Gastroesophageal sphincter (tissue), 4 donors: Measurements from ENCODE around the gene ZNF516. TPM values are rescaled to one million over a fixed set of nuclear protein-coding genes. Genes with fewer than 3 reads are reported as not detected.

Experiments used
- ATAC-seq: fragments of 150-250 bp; one replicate; pipeline ENCODE4 v1.9.1; 2016; ENCODE audit warnings: mild to moderate bottlenecking, moderate library complexity
- H3K27ac ChIP-seq, 4 donors: fragments of 200-600 bp; sonication (generic) in 3 of 4; 1 replicate in 3 of 4; 2 replicates in 1 of 4; pipeline ENCODE4 v1.5.1; 2016 to 2019
- H3K27me3 ChIP-seq: fragments of 200-600 bp; sonication (generic); one replicate; pipeline ENCODE4 v1.5.1; 2019
- H3K36me3 ChIP-seq, 2 donors: fragments of 200-600 bp; sonication (generic); one replicate each; pipeline ENCODE4 v1.5.1; 2019; ENCODE audit warnings: control low read depth in 1 of 2
- H3K4me1 ChIP-seq, 3 donors: fragments of 200-600 bp; sonication (generic); 1 replicate in 2 of 3; 2 replicates in 1 of 3; pipeline ENCODE4 v1.5.1; 2016 to 2019; ENCODE audit warnings: control low read depth in 2 of 3
- H3K4me3 ChIP-seq, 2 donors: fragments of 200-600 bp; sonication (generic); one replicate each; pipeline ENCODE4 v1.5.1; 2019; ENCODE audit warnings: mild to moderate bottlenecking in 1 of 2, moderate library complexity in 1 of 2
- H3K9me3 ChIP-seq, 3 donors: fragments of 200-600 bp; sonication (generic); one replicate each; pipeline ENCODE4 v1.5.1; 2017 to 2019; ENCODE audit warnings: control low read depth in 2 of 3
- CTCF ChIP-seq, 4 experiments: fragments of 200-600 bp in 2 of 4; fragments of 450-650 bp in 2 of 4; sonication (generic) in 1 of 4; IDR thresholded peaks; one replicate each; pipeline ENCODE4 v1.5.1; 2017 to 2019; ENCODE audit warnings: antibody characterized with exemption in 4 of 4, mild to moderate bottlenecking in 2 of 4, moderate library complexity in 2 of 4
- EP300 ChIP-seq: sonication (generic); formaldehyde crosslinking; IDR thresholded peaks from one replicate; pipeline ENCODE4 v1.6.1; 2017; ENCODE audit warnings: antibody characterized with exemption, mild to moderate bottlenecking
- POLR2A ChIP-seq, 2 donors: fragments of 450-650 bp; IDR thresholded peaks; one replicate each; pipeline ENCODE4 v1.6.1; 2017; ENCODE audit warnings: antibody characterized with exemption in 2 of 2, mild to moderate bottlenecking in 2 of 2, moderate library complexity in 1 of 2
- POLR2AphosphoS5 ChIP-seq: sonication (generic); formaldehyde crosslinking; IDR thresholded peaks from one replicate; pipeline ENCODE4 v1.6.1; 2017; ENCODE audit warnings: antibody characterized with exemption
- WGBS, 2 donors: methylation state at CpG; one replicate each; pipeline ENCODE4 v1.1.5; 2018; ENCODE audit warnings: low coverage in 1 of 2; 5-methylcytosine and 5-hydroxymethylcytosine counted together
- total RNA-seq, 4 donors: library from RNA; depleted of rRNA; stranded (reverse); fragments of >200 nt; gene quantifications; one replicate each; pipeline ENCODE4 v1.1.0, GENCODE V29; 2016

Gene ZNF516
- total RNA-seq, 4 donors from 2014 or later = 17.8 to 43.8 (median 29.9) TPM

DNA sequence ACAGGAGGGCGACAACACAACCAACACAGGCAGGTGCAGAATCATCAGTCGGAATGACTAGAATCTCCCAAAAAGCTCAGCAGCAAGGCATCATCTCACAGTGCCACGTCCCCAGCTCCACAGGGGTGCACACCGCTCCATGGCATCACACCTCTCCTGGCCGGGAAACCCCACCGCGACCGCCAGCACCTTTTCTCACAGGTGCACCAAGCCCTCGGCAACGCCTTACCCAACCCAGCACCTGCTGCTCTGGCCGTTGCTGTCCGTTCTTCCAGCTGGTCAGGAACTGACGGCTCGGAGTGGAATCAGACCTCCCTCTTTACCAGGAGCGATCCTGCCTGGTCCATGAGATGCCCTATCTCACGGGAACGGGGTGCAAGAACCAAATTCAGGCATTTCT, 61.3 kb downstream of the ZNF516 start:
- H3K4me3 ChIP-seq = no peak overlapping the region
- no peak overlapping the region for H3K27ac ChIP-seq
- TF ChIP-seq POLR2AphosphoS5 (no peak), CTCF (IDR thresholded peaks at IDR 0.05) (no peak), POLR2A (IDR thresholded peaks at IDR 0.05) (no peak), EP300 (no peak)
- 91 to 94% methylated on average over 8 to 10 of the region's 17 CpGs for whole genome bisulfite sequencing, 2 donors
- H3K36me3 ChIP-seq = peaks cover 0 to 46% of the 10 kb centered on the region in 2 donors
- H3K9me3 ChIP-seq = peaks cover 0 to 1% (median 0%) of the 10 kb centered on the region in 3 donors
- peaks cover 2 to 71% (median 13%) of the 10 kb centered on the region in 3 donors for H3K4me1 ChIP-seq
- no peak for ATAC-seq
- no peaks in the 10 kb centered on the region for H3K27me3 ChIP-seq

DNA sequence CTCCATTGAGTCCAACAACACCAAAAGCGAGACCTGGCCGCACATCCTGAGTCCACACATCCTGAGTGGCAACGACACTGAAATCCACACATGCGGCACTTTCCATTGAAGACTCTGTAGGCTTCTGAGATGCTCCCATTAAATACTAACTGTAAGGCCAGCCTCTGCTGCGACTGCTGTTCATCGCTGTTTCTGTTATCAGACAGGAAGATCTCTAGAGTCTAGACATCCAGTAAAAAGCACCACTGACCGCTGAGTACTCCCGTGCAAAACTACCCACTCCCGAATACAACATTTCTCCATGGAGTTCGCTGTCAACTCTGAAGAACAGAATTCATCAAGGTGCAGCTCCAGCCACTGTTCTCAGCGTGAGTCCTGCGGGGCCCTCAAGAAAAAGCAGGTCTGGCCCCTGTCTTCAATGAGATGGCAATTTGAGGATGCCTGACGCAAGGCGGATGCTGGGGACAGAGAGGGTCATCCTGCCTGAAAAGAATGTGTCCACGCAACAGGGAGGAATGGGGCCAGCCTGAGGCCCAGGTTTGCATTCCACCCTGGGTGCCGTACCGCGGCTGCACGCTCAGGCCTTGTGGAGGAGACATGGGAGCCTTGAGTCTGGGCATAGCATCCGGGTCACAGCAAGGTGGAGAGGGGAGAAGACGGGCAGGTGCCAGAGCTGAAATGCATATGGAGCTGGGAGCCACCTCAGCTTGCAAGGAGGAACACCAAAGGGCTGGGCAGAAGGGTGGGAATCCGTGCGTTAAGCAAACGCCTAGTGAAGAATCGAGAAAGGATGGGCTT, 61.9 kb downstream of the ZNF516 start:
- TF ChIP-seq EP300 (no peak), CTCF (IDR thresholded peaks at IDR 0.05) (no peak), POLR2A (IDR thresholded peaks at IDR 0.05) (no peak), POLR2AphosphoS5 (no peak)
- WGBS, 2 donors = 89 to 92% methylated on average over 14 to 15 of the region's 25 CpGs
- H3K27me3 ChIP-seq = no peaks in the 10 kb centered on the region
- H3K4me3 ChIP-seq = no peak overlapping the region
- ATAC-seq = no peak
- H3K36me3 ChIP-seq = peaks cover 0 to 46% of the 10 kb centered on the region in 2 donors
- H3K27ac ChIP-seq = no peak overlapping the region
- H3K4me1 ChIP-seq = peaks cover 2 to 73% (median 13%) of the 10 kb centered on the region in 3 donors
- peaks cover 0 to 1% (median 0%) of the 10 kb centered on the region in 3 donors for H3K9me3 ChIP-seq

DNA sequence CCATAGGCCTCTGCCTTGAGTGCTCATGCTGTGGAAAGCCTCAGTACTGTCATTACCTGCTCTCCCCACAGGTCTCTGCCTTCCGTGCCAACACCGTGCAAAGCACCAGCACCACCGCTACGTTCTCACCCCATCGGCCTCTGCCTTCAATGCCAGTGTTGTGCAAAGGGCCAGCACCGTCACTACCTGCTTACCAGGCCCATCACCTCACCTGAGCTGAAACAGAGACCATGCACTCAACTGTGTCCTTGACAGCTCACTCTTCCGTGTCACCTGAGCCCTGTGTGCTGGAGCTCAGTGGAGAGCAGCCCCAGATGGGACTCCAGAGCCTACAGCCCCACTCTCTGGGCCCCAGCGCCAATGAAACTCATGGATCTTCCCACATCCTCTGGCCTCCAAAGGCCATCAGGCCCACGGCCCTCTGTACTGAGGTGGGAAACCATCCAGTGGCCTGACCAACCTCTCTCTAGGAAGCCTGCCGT, 62.7 kb downstream of the ZNF516 start:
- Histone ChIP-seq H3K27me3 (no peaks in the 10 kb centered on the region), H3K4me3 (no peak overlapping the region), H3K4me1 (peaks cover 2 to 71% (median 13%) of the 10 kb centered on the region in 3 donors), H3K36me3 (peaks cover 0 to 38% of the 10 kb centered on the region in 2 donors), H3K9me3 (no peaks in the 10 kb centered on the region), H3K27ac (no peak overlapping the region)
- ATAC-seq = no peak
- no CpG with 5 or more reads among the region's 10 CpGs for WGBS, 2 donors
- no peak for TF ChIP-seq POLR2AphosphoS5
- TF ChIP-seq CTCF (IDR thresholded peaks at IDR 0.05) = no peak
- TF ChIP-seq EP300 = no peak
- TF ChIP-seq POLR2A (IDR thresholded peaks at IDR 0.05) = no peak

DNA sequence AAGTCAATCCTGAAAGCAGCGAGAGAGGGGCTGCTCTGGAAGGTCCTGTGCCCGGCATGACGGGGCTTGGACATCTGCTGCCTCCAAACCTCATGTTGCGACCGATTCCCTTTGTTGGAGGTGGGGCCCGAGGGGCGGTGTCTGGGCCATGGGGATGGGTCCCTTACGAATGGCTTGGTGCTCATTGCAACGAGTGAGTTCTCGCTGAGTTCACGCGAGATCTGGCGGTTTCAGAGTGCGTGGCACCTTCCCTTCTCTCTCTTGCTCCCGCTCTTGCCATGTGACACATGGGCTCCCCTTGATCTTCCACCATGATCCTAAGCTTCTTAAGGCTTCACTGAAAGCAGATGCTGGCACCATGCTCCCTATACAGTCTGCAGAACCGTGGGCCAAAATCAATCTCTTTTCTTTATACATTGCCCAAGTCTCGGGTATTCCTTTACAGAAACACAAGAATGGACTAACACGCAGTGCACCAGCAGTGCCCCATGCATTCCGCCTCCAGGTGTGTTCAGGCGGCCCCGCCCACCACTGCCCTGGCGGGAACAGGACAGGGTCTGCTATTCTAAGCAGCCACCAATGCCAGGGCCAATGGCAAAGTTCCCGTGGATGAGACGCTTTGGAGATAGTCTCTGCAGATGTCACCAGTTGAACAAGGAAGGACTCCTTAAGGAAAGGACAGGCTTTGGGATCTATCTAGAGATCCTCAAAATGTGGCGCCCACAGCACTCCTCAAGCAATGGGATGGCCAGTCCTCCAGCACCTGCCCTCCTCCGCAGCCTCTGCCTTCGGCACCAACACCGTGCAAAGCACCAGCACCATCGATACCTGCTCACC, 63.4 kb downstream of the ZNF516 start:
- H3K36me3 ChIP-seq = peaks cover 0 to 35% of the 10 kb centered on the region in 2 donors
- no peak for ATAC-seq
- H3K27ac ChIP-seq = no peak overlapping the region
- H3K27me3 ChIP-seq = no peaks in the 10 kb centered on the region
- peaks cover 2 to 67% (median 13%) of the 10 kb centered on the region in 3 donors for H3K4me1 ChIP-seq
- H3K9me3 ChIP-seq = no peaks in the 10 kb centered on the region
- H3K4me3 ChIP-seq = no peak overlapping the region
- no peak for TF ChIP-seq POLR2AphosphoS5
- TF ChIP-seq POLR2A (IDR thresholded peaks at IDR 0.05) = no peak
- 90 to 97% methylated on average over 7 to 23 of the region's 29 CpGs for WGBS, 2 donors

GRCh38 chr18:76430636-76431035, 64.4 kb downstream of the ZNF516 start:
- H3K27ac ChIP-seq = no peak overlapping the region
- 42 to 46% methylated on average over 4 of the region's 4 CpGs for WGBS, 2 donors
- H3K9me3 ChIP-seq = no peaks in the 10 kb centered on the region
- ATAC-seq = no peak
- no peak overlapping the region for H3K4me3 ChIP-seq
- no peaks in the 10 kb centered on the region for H3K27me3 ChIP-seq
- no peak for TF ChIP-seq CTCF (IDR thresholded peaks at IDR 0.05)
- no peak for TF ChIP-seq POLR2AphosphoS5
- no peak for TF ChIP-seq POLR2A (IDR thresholded peaks at IDR 0.05)
- no peak for TF ChIP-seq EP300
- H3K36me3 ChIP-seq = peaks cover 0 to 25% of the 10 kb centered on the region in 2 donors
- H3K4me1 ChIP-seq = peaks cover 2 to 67% (median 13%) of the 10 kb centered on the region in 3 donors
